Suprapubic skin (tissue), 4 donors: ENCODE data around the gene BUB3. TPM values are rescaled to one million over a fixed set of nuclear protein-coding genes. Genes with fewer than 3 reads are reported as not detected.
"Not testable (repeated sequence)": the region's sequence is repeated elsewhere in the genome, so short reads cannot be mapped to it uniquely, and the experiment has no call there.

ENCODE experiments used
- DNase-seq, 2 donors: peaks; one replicate each; pipeline ENCODE4 v3.0.0-alpha.2; 2019; ENCODE audit warnings: low spot score in 2 of 2
- H3K27ac ChIP-seq: fragments of 200-600 bp; sonication (generic); one replicate; pipeline ENCODE4 v1.5.1; 2019
- H3K27me3 ChIP-seq: fragments of 200-600 bp; sonication (generic); one replicate; pipeline ENCODE4 v1.5.1; 2019
- H3K36me3 ChIP-seq: fragments of 200-600 bp; sonication (generic); one replicate; pipeline ENCODE4 v1.5.1; 2019
- H3K4me1 ChIP-seq: fragments of 200-600 bp; sonication (generic); one replicate; pipeline ENCODE4 v1.5.1; 2019
- H3K4me3 ChIP-seq: fragments of 200-600 bp; sonication (generic); one replicate; pipeline ENCODE4 v1.5.1; 2019; ENCODE audit warnings: mild to moderate bottlenecking
- H3K9me3 ChIP-seq: fragments of 200-600 bp; sonication (generic); one replicate; pipeline ENCODE4 v1.5.1; 2019
- EP300 ChIP-seq: sonication (generic); formaldehyde crosslinking; IDR thresholded peaks from one replicate; pipeline ENCODE4 v1.6.1; 2017; ENCODE audit warnings: antibody characterized with exemption
- POLR2A ChIP-seq, 2 donors: fragments of 450-650 bp; IDR thresholded peaks; one replicate each; pipeline ENCODE4 v1.6.1; 2017; ENCODE audit warnings: antibody characterized with exemption in 2 of 2, mild to moderate bottlenecking in 2 of 2, moderate library complexity in 2 of 2
- POLR2AphosphoS5 ChIP-seq, 3 donors: sonication (generic); formaldehyde crosslinking; IDR thresholded peaks; one replicate each; pipeline ENCODE4 v1.6.1; 2017; ENCODE audit warnings: antibody characterized with exemption in 3 of 3
- WGBS: methylation state at CpG from one replicate; pipeline ENCODE4 v1.1.5; 2018; 5-methylcytosine and 5-hydroxymethylcytosine counted together
- total RNA-seq, 4 donors: library from RNA; depleted of rRNA; stranded (reverse); fragments of >200 nt; gene quantifications; one replicate each; pipeline ENCODE4 v1.1.0, GENCODE V29; 2016
- TF ChIP-seq, protein P1 (sequence below), 2 donors: fragments of 200-600 bp in 1 of 2; fragments of 450-650 bp in 1 of 2; sonication (generic) in 1 of 2; IDR thresholded peaks; one replicate each; pipeline ENCODE4 v1.5.1; 2016 to 2019; ENCODE audit warnings: antibody characterized with exemption in 2 of 2, mild to moderate bottlenecking in 1 of 2, moderate library complexity in 1 of 2

The BUB3 gene
- total RNA-seq, 4 donors from 2014 or later = 87.3 to 134 (median 91.3) TPM

DNA sequence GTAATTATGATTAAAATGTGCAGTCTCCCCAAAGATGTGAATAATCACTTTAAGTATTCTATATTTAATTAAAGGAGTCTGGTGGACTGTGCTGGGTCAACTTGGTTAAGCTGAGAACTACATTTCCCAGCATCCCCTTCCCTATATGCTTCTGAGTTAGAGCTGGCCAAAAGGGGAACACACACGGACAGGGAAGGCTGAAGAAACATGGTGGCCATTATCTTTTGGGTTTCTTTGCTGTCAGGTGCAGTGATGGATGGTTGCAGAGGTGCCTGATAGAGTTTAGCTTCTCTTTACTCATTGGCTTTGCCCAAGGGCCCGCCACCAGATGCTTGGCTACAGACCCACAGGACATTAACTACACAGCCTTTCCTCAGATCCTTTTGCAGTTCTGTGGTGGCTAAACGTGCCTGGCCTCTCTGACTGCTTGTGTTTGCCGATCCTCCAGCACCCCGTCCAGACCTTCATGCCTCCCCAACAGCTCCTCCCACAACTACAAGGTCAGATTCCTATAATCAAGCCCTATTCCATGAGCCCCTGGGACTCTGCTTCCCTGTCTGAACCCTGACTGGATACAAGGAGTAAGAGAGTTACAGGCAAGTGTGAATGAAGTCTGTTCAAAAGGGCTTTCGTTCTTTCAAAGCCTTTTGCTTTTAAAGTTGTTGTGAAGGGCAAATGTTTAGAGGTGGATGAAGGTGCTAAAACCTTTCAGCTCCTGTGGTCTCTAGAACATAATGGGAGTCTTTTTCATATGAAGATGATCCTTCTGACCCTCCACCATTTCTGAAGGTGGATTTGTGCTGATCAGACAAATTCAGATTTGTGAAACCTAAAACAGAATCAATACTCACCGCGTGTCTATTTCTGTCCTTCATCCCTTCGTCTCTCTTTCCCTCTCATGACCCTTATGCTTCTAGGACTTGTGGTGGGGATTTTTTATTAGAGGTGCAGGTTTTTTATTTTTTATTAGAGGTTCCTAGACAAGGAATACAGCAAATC is 21.5 kb downstream of the BUB3 start:
- H3K4me1 ChIP-seq = no peaks in the 10 kb centered on the region
- no peaks in the 10 kb centered on the region for H3K9me3 ChIP-seq
- no peaks in the 10 kb centered on the region for H3K36me3 ChIP-seq
- DNase-seq = no peak
- TF ChIP-seq POLR2AphosphoS5 (IDR thresholded peaks at IDR 0.05) (no peak), EP300 (no peak), POLR2A (IDR thresholded peaks at IDR 0.05) (no peak)
- TF ChIP-seq, protein P1, sequence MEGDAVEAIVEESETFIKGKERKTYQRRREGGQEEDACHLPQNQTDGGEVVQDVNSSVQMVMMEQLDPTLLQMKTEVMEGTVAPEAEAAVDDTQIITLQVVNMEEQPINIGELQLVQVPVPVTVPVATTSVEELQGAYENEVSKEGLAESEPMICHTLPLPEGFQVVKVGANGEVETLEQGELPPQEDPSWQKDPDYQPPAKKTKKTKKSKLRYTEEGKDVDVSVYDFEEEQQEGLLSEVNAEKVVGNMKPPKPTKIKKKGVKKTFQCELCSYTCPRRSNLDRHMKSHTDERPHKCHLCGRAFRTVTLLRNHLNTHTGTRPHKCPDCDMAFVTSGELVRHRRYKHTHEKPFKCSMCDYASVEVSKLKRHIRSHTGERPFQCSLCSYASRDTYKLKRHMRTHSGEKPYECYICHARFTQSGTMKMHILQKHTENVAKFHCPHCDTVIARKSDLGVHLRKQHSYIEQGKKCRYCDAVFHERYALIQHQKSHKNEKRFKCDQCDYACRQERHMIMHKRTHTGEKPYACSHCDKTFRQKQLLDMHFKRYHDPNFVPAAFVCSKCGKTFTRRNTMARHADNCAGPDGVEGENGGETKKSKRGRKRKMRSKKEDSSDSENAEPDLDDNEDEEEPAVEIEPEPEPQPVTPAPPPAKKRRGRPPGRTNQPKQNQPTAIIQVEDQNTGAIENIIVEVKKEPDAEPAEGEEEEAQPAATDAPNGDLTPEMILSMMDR (IDR thresholded peaks at IDR 0.05) = no peak
- H3K27me3 ChIP-seq = no peaks in the 10 kb centered on the region
- no peak overlapping the region for H3K4me3 ChIP-seq
- 80% methylated on average over 9 of the region's 9 CpGs for WGBS
- H3K27ac ChIP-seq = no peak overlapping the region

DNA sequence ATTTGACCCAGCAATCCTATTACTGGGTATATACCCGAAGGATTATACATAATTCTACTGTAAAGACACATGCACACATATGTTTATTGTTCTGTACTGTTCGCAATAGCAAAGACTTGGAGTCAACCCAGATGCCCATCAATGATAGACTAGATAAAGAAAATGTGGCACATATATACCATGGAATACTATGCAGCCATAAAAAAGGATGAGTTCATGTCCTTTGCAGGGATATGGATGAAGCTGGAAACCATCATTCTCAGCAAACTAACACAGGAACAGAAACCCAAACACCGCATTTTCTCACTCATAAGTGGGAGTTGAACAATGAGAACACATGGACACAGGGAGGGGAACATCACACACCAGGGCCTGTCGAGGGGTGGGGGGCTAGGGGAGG is 24.2 kb downstream of the BUB3 start:
- 97% methylated on average over 4 of the region's 4 CpGs for WGBS
- not testable (repeated sequence) for H3K4me1 ChIP-seq, H3K9me3 ChIP-seq, H3K27me3 ChIP-seq, H3K4me3 ChIP-seq, H3K36me3 ChIP-seq, H3K27ac ChIP-seq, DNase-seq

- Histone ChIP-seq H3K9me3 (peaks cover 13% of the 10 kb centered on the region), H3K27ac (no peak overlapping the region), H3K36me3 (no peaks in the 10 kb centered on the region), H3K4me3 (no peak overlapping the region), H3K4me1 (no peaks in the 10 kb centered on the region), H3K27me3 (no peaks in the 10 kb centered on the region)
- DNase-seq = no peak
- 82% methylated on average over 7 of the region's 7 CpGs for WGBS
- no peak for TF ChIP-seq POLR2AphosphoS5 (IDR thresholded peaks at IDR 0.05)
Observed at GRCh38 chr10:123180101-123181090, 26.2 kb downstream of the BUB3 start.

DNA sequence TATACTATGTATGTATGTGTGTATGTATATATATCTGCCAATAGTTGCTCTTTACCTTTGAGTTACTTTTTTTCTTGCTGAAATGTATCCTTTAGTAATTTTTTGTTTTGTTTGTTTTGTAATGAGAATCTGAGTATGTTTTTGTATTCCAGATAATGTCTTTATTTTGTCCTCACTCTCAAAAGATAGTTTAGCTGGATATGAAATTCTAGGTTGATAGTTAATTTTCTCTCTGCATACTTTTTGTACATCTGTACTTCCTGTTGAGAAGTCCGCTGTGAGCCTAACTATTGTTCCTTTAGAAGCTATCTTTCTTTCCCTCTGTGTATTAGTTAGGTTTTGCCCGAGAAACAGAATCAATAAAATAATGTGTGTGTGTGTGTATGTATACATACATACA is 29.5 kb downstream of the BUB3 start:
- Histone ChIP-seq H3K27me3 (no peaks in the 10 kb centered on the region), H3K4me1 (no peaks in the 10 kb centered on the region), H3K27ac (no peak overlapping the region), H3K36me3 (no peaks in the 10 kb centered on the region), H3K4me3 (no peak overlapping the region), H3K9me3 (peaks cover 13% of the 10 kb centered on the region)
- 95% methylated on average over 2 of the region's 2 CpGs for WGBS
- TF ChIP-seq EP300 (no peak), POLR2A (IDR thresholded peaks at IDR 0.05) (no peak), POLR2AphosphoS5 (IDR thresholded peaks at IDR 0.05) (no peak)
- TF ChIP-seq, protein P1 (IDR thresholded peaks at IDR 0.05) = no peak
- no peak for DNase-seq

DNA sequence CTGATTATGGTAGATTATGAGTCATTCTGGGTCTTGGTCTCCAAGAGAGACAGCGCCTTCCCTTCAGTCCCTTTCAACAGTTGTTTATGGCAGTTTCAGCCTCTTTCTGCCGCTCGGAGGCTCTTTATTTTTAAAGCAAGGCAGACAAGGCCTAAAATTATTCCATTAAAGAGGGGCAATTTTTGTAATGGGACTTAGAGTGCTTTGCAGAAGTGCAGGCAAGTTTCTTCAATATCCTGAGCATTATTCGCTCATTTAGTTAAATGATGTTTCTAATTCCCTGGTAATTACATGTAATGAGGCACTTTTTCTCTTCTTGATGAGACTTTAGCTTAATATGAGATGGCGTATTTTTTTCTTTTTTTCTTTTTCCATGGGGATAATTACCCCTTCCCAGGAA is 33.6 kb downstream of the BUB3 start:
- Histone ChIP-seq H3K9me3 (peaks cover 13% of the 10 kb centered on the region), H3K27ac (no peak overlapping the region), H3K36me3 (no peaks in the 10 kb centered on the region), H3K4me1 (no peaks in the 10 kb centered on the region), H3K27me3 (no peaks in the 10 kb centered on the region), H3K4me3 (no peak overlapping the region)
- TF ChIP-seq POLR2A (IDR thresholded peaks at IDR 0.05) = no peak
- no peak for TF ChIP-seq EP300
- TF ChIP-seq, protein P1 (IDR thresholded peaks at IDR 0.05) = no peak
- no peak for TF ChIP-seq POLR2AphosphoS5 (IDR thresholded peaks at IDR 0.05)
- no peak for DNase-seq
- WGBS = 96% methylated on average over 5 of the region's 5 CpGs

- Histone ChIP-seq H3K27me3 (no peaks in the 10 kb centered on the region), H3K36me3 (no peaks in the 10 kb centered on the region), H3K4me3 (no peak overlapping the region), H3K9me3 (no peaks in the 10 kb centered on the region), H3K27ac (no peak overlapping the region), H3K4me1 (no peaks in the 10 kb centered on the region)
- DNase-seq = no peak
- WGBS = 74% methylated on average over 8 of the region's 8 CpGs
- TF ChIP-seq POLR2A (IDR thresholded peaks at IDR 0.05) = no peak
- no peak for TF ChIP-seq EP300
- TF ChIP-seq, protein P1 (IDR thresholded peaks at IDR 0.05) = no peak
- TF ChIP-seq POLR2AphosphoS5 (IDR thresholded peaks at IDR 0.05) = no peak
Observed at GRCh38 chr10:123191886-123192285, 37.7 kb downstream of the BUB3 start.
